ENCODE results near the gene PCSK6. TPM values are rescaled to one million over a fixed set of nuclear protein-coding genes. Genes with fewer than 3 reads are reported as not detected.

The PCSK6 gene
- polyA plus RNA-seq, 1 donor from 2014 or later = 1.1 TPM

DNA sequence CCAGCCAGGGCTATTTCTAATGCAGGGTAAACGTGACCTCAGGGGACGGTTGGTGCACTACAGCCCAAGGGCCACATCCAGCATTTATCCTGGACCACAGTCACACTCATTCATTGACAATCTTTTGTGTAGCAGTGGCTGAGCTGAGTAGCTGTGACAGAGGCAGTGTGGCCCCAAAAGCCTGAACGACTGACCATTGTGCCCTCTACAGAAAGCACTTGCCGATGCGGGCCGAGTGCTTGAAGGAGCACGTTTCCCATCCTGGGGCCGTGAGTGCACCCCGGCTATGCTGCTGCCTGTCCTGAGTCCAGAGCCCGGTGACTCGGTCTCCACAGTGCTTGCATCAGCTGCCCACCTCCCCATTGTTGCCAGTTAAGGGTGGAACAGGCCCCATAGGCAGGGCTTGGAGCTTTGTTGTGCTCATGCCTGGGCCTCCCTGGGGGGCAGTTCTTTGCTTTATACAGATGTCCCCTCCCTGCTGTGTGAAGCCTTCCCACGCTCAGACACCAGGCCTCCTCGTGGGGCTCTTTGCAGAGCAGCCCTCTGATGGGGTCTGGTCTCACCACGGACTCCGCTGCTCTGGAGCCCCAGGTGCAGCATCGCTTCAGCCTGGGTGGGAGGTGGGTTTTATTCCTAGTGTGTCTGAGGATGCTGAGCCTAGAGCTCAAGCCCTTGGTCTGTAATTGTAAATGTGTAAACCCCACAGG is 181.5 kb downstream of the PCSK6 start:
- Histone ChIP-seq H3K79me2 (replicated peaks; ENCODE audit: insufficient read depth, low read length) (no peaks in the 10 kb centered on the region), H3K9ac (ENCODE audit: low read length) (no peak overlapping the region), H3K9me2 (ENCODE audit: insufficient read depth, low read length) (no peaks in the 10 kb centered on the region), H3K4me3 (ENCODE audit: low read length) (no peak overlapping the region), H3K27me3 (ENCODE audit: insufficient read depth, low read depth, low read length) (no peaks in the 10 kb centered on the region), H3K36me3 (ENCODE audit: insufficient read depth, low read length) (no peaks in the 10 kb centered on the region), H3K27ac (ENCODE audit: low read length) (no peak overlapping the region), H3K4me2 (ENCODE audit: low read length) (no peak overlapping the region), H4K20me1 (ENCODE audit: insufficient read depth) (no peaks in the 10 kb centered on the region), H3K9me3 (ENCODE audit: low read length) (no peaks in the 10 kb centered on the region), H3F3A (ENCODE audit: insufficient read depth, low read length, poor library complexity, severe bottlenecking) (no peaks in the 10 kb centered on the region), H2AFZ (ENCODE audit: low read depth, low read length) (no peak overlapping the region)
- TF ChIP-seq, protein P1, sequence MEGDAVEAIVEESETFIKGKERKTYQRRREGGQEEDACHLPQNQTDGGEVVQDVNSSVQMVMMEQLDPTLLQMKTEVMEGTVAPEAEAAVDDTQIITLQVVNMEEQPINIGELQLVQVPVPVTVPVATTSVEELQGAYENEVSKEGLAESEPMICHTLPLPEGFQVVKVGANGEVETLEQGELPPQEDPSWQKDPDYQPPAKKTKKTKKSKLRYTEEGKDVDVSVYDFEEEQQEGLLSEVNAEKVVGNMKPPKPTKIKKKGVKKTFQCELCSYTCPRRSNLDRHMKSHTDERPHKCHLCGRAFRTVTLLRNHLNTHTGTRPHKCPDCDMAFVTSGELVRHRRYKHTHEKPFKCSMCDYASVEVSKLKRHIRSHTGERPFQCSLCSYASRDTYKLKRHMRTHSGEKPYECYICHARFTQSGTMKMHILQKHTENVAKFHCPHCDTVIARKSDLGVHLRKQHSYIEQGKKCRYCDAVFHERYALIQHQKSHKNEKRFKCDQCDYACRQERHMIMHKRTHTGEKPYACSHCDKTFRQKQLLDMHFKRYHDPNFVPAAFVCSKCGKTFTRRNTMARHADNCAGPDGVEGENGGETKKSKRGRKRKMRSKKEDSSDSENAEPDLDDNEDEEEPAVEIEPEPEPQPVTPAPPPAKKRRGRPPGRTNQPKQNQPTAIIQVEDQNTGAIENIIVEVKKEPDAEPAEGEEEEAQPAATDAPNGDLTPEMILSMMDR (IDR thresholded peaks at IDR 0.05; ENCODE audit: poor library complexity, severe bottlenecking) = no peak
- TF ChIP-seq POLR2AphosphoS5 (IDR thresholded peaks at IDR 0.05) = no peak
- TF ChIP-seq TAF1 (IDR thresholded peaks at IDR 0.05; ENCODE audit: low read depth) = no peak
- no peak for TF ChIP-seq MXI1 (conservative IDR thresholded peaks at IDR 0.05; ENCODE audit: poor library complexity, severe bottlenecking)
- TF ChIP-seq EZH2 (IDR thresholded peaks at IDR 0.05; ENCODE audit: borderline replicate concordance, insufficient read depth, low read length, poor library complexity, severe bottlenecking) = no peak
- TF ChIP-seq EP300 (conservative IDR thresholded peaks at IDR 0.05; ENCODE audit: poor library complexity, severe bottlenecking) = no peak
- TF ChIP-seq RAD21 (conservative IDR thresholded peaks at IDR 0.05) = no peak
- TF ChIP-seq SMC3 (conservative IDR thresholded peaks at IDR 0.05; ENCODE audit: poor library complexity) = no peak
- TF ChIP-seq, protein P2, sequence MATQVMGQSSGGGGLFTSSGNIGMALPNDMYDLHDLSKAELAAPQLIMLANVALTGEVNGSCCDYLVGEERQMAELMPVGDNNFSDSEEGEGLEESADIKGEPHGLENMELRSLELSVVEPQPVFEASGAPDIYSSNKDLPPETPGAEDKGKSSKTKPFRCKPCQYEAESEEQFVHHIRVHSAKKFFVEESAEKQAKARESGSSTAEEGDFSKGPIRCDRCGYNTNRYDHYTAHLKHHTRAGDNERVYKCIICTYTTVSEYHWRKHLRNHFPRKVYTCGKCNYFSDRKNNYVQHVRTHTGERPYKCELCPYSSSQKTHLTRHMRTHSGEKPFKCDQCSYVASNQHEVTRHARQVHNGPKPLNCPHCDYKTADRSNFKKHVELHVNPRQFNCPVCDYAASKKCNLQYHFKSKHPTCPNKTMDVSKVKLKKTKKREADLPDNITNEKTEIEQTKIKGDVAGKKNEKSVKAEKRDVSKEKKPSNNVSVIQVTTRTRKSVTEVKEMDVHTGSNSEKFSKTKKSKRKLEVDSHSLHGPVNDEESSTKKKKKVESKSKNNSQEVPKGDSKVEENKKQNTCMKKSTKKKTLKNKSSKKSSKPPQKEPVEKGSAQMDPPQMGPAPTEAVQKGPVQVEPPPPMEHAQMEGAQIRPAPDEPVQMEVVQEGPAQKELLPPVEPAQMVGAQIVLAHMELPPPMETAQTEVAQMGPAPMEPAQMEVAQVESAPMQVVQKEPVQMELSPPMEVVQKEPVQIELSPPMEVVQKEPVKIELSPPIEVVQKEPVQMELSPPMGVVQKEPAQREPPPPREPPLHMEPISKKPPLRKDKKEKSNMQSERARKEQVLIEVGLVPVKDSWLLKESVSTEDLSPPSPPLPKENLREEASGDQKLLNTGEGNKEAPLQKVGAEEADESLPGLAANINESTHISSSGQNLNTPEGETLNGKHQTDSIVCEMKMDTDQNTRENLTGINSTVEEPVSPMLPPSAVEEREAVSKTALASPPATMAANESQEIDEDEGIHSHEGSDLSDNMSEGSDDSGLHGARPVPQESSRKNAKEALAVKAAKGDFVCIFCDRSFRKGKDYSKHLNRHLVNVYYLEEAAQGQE (IDR thresholded peaks at IDR 0.05; ENCODE audit: borderline replicate concordance) = no peak

DNA sequence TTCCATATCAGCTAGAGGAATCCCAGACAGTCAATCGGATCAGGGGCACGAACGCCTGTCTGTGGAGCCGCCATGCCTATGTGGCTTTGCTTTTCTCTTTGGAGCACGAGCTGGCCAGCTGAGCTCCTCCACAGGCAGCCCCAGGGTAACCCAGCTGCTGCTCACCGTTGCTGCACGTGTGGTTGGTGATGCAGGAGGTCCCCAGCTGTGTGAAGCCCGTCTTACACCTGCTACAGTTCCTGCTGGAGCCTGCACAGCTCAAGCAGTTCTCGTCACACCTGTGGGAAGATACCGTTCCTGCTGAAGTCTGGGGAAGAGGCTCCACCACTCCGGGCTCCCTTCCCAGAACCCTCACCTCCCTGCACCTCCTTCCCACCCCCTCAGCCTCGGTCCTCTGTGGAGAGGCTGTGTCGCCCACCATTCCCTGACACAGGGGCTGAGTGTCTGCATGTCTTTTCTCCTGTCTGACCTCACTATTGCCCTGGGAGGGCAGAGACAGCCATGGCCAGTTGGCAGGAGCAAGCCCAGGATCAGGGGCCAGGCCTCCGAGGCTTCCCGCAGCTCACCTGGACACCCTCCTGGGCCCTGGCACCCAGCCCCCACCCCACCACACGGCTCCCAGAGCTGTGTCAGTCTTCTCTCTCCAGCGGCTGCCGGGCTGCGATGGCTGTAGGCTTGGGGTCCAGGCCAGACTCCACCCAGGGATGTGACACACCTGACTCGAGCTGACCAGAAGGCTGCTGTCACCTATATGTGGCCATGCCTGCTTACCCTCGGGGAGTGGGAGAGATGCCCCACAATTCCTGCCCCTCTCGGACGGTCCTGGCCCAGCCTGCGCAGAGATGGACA is 182.2 kb downstream of the PCSK6 start:
- no peak for TF ChIP-seq POLR2AphosphoS5 (IDR thresholded peaks at IDR 0.05)
- no peaks in the 10 kb centered on the region for H3K36me3 ChIP-seq (ENCODE audit: insufficient read depth, low read length)

More for the DNA sequence above, 182.2 kb downstream of the PCSK6 start:
- no peaks in the 10 kb centered on the region for H3K27me3 ChIP-seq (ENCODE audit: insufficient read depth, low read depth, low read length)
- H3K4me3 ChIP-seq (ENCODE audit: low read length) = no peak overlapping the region
- no peaks in the 10 kb centered on the region for H3K79me2 ChIP-seq (replicated peaks; ENCODE audit: insufficient read depth, low read length)
- no peak overlapping the region for H2AFZ ChIP-seq (ENCODE audit: low read depth, low read length)
- no peaks in the 10 kb centered on the region for H3K9me3 ChIP-seq (ENCODE audit: low read length)
- H4K20me1 ChIP-seq (ENCODE audit: insufficient read depth) = no peaks in the 10 kb centered on the region
- H3K27ac ChIP-seq (ENCODE audit: low read length) = no peak overlapping the region
- H3K4me2 ChIP-seq (ENCODE audit: low read length) = no peak overlapping the region
- H3K9ac ChIP-seq (ENCODE audit: low read length) = no peak overlapping the region
- H3K9me2 ChIP-seq (ENCODE audit: insufficient read depth, low read length) = no peaks in the 10 kb centered on the region
- H3F3A ChIP-seq (ENCODE audit: insufficient read depth, low read length, poor library complexity, severe bottlenecking) = no peaks in the 10 kb centered on the region

All from neural cell (in vitro differentiated cells).